DMS153 treated with DMSO at 0.1 percent for 48 hours (cell line): ENCODE measurements around the gene ALDH3A1.
A peak's percentile ranks its signal among the peaks of the same experiment; 100 is the strongest.

ENCODE experiments used
- DNase-seq: peaks from one replicate; lab custom pipeline; 2025; ENCODE audit not compliant: unreplicated experiment; lab: John Stamatoyannopoulos, UW

Gene ALDH3A1

GRCh38 chr17:19742495-19742894 is 5.6 kb downstream of the ALDH3A1 start:
- no peak for DNase-seq

- no peak for DNase-seq
Observed at GRCh38 chr17:19741832-19742457, 6.2 kb downstream of the ALDH3A1 start.

GRCh38 chr17:19740933-19741332 is 7.2 kb downstream of the ALDH3A1 start:
- no peak for DNase-seq

- no peak for DNase-seq
Observed at GRCh38 chr17:19739241-19740201, 8.6 kb downstream of the ALDH3A1 start.

- no peak for DNase-seq
Observed at GRCh38 chr17:19738757-19739156, 9.3 kb downstream of the ALDH3A1 start.

- DNase-seq: no peak
Observed at GRCh38 chr17:19738073-19738449, 10.0 kb downstream of the ALDH3A1 start.

- no peak for DNase-seq
Observed at GRCh38 chr17:19737305-19738072, 10.6 kb downstream of the ALDH3A1 start.

- no peak for DNase-seq
Observed at GRCh38 chr17:19736071-19736470, 12.0 kb downstream of the ALDH3A1 start.

GRCh38 chr17:19733953-19734526 is 14.1 kb downstream of the ALDH3A1 start:
- no peak for DNase-seq

- DNase-seq: no peak
Observed at GRCh38 chr17:19731626-19732025, 16.5 kb downstream of the ALDH3A1 start.

GRCh38 chr17:19730843-19731242 is 17.3 kb downstream of the ALDH3A1 start:
- no peak for DNase-seq

GRCh38 chr17:19729900-19730299 is 18.2 kb downstream of the ALDH3A1 start:
- no peak for DNase-seq

- peak; percentile 33 for DNase-seq
Observed at GRCh38 chr17:19728084-19728495, 20.0 kb downstream of the ALDH3A1 start.

- DNase-seq: no peak
Observed at GRCh38 chr17:19727501-19728078, 20.5 kb downstream of the ALDH3A1 start.

GRCh38 chr17:19726631-19727376 is 21.3 kb downstream of the ALDH3A1 start:
- no peak for DNase-seq

GRCh38 chr17:19725486-19725885 is 22.6 kb downstream of the ALDH3A1 start:
- DNase-seq: no peak

- no peak for DNase-seq
Observed at GRCh38 chr17:19724501-19725420, 23.3 kb downstream of the ALDH3A1 start.

- no peak for DNase-seq
Observed at GRCh38 chr17:19723964-19724363, 24.1 kb downstream of the ALDH3A1 start.
